Natural killer cell (primary cell): ENCODE data around the gene HGS. TPM values are rescaled to one million over a fixed set of nuclear protein-coding genes. Genes with fewer than 3 reads are reported as not detected.

ENCODE experiments used
- ATAC-seq, 3 donors: fragments of 150-1000 bp in 2 of 3; fragments of 200-7000 bp in 1 of 3; cut with Tn5 transposase; 1 replicate in 1 of 3; 2 replicates in 2 of 3; pipeline ENCODE4 v1.10.0; 2021; ENCODE audit warnings: mild to moderate bottlenecking in 2 of 3, moderate library complexity in 2 of 3
- DNase-seq, 2 donors: peaks; one replicate each; pipeline versions ENCODE4 v3.0.0 to v3.0.0-alpha.2; 2013 to 2021; ENCODE audit warnings: mixed read lengths in 1 of 2
- H3K27ac ChIP-seq: one replicate; pipeline ENCODE4 v1.5.1; 2013; ENCODE audit warnings: mild to moderate bottlenecking, low read length
- H3K27me3 ChIP-seq: one replicate; pipeline ENCODE4 v1.6.1; 2013; ENCODE audit warnings: low read length; ENCODE audit not compliant: control insufficient read depth, insufficient read depth
- H3K36me3 ChIP-seq: one replicate; pipeline ENCODE4 v1.6.1; 2013; ENCODE audit warnings: low read length; ENCODE audit not compliant: control insufficient read depth, insufficient read depth
- H3K4me1 ChIP-seq: one replicate; pipeline ENCODE4 v1.6.1; 2013; ENCODE audit warnings: low read length; ENCODE audit not compliant: control insufficient read depth, insufficient read depth
- H3K4me3 ChIP-seq: one replicate; pipeline ENCODE4 v1.5.1; 2013; ENCODE audit warnings: low read length
- H3K9me3 ChIP-seq: one replicate; pipeline ENCODE4 v1.6.1; 2013; ENCODE audit warnings: low read length; ENCODE audit not compliant: control insufficient read depth, insufficient read depth
- H3K27ac Mint-ChIP-seq, 2 donors: one replicate each; pipeline ENCODE4 v1.8.0; 2022; ENCODE audit warnings: mild to moderate bottlenecking in 2 of 2, mixed read lengths in 2 of 2, moderate library complexity in 1 of 2
- H3K27me3 Mint-ChIP-seq, 2 donors: one replicate each; pipeline ENCODE4 v1.8.0; 2022; ENCODE audit warnings: low read depth in 2 of 2, mixed read lengths in 2 of 2
- H3K36me3 Mint-ChIP-seq: one replicate; pipeline ENCODE4 v1.8.0; 2022; ENCODE audit warnings: mixed read lengths
- H3K4me1 Mint-ChIP-seq, 2 donors: one replicate each; pipeline ENCODE4 v1.8.0; 2022; ENCODE audit warnings: mixed read lengths in 2 of 2
- H3K4me3 Mint-ChIP-seq: one replicate; pipeline ENCODE4 v1.8.0; 2022; ENCODE audit warnings: mild to moderate bottlenecking, moderate library complexity, mixed read lengths
- H3K9me3 Mint-ChIP-seq, 2 donors: one replicate each; pipeline ENCODE4 v1.8.0; 2022; ENCODE audit warnings: mixed read lengths in 2 of 2
- WGBS: methylation state at CpG from one replicate; pipeline ENCODE4 v1.1.7; 2013; ENCODE audit warnings: missing lambda C conversion rate; ENCODE audit not compliant: insufficient coverage; 5-methylcytosine and 5-hydroxymethylcytosine counted together
- intact Hi-C: fragments of 100-400 bp; cut with micrococcal nuclease; formaldehyde crosslinking; loops from one replicate; pipeline ENCODE4 v1.14.2; 2022
- total RNA-seq, 4 donors: library from RNA; stranded (reverse); fragments of 120-200 nt in 1 of 4; gene quantifications; one replicate each; pipeline versions ENCODE4 v1.2.3 to v1.2.4, GENCODE V29; 2013 to 2022
- TF ChIP-seq, protein P1 (sequence below): fragments of 200-600 bp; IDR thresholded peaks from one replicate; pipeline ENCODE4 v1.8.0; 2022; ENCODE audit warnings: antibody characterized with exemption

Gene HGS
- total RNA-seq, 3 donors from 2014 or later (not counting 1 experiment from before 2014, with no cell fraction given): 179 to 186 (median 181) TPM

DNA sequence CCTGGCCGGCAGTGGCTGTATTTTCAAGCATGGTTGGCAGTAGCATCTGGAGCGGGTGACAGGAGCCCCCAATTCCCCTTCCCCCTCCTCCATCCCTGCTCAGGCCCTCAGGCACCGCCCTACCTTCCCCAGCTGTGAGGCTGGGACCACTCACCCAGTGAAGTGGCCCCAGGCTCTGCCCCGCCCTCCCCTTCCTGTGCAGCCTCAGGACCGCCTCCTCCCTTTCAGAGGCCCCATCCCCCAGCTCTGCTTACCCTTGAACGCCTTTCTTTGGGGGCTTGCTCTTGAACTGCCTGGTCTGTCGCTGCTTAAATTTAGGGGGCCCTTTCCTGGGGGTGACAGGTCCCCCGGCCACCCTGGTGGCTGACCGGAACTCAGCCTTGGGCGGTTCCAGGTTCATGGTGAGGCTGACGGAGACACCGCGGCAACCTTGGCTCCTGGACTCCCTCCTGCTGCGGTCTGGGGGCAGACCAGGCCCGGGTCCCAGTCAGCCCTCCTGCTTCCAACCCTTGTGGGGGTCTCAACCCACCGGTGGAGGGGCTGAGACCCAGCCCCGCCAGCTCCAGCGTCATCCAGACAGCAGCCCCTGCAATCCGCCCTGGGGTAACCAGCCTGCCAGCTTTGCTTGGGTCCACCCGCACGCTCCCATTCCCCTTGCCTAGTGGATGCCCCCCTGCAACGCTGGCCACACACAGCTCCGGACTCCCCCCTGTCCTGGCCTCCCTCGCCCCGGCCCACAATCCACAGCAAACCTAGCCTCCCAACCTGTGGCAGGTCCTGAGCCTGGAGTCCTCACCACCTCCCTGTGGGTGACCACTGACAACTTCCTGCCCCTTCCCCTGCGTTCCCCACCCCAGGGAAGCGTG lies 30.7 kb upstream of the HGS start:
- H3K36me3 Mint-ChIP-seq: no peaks in the 10 kb centered on the region
- H3K4me1 ChIP-seq: peaks cover 17% of the 10 kb centered on the region
- ATAC-seq (peak; percentile 71 to 92 (median 79)), DNase-seq (peak in 1 of 2 donors; percentile 37)
- no peaks in the 10 kb centered on the region for H3K27me3 Mint-ChIP-seq
- H3K4me3 ChIP-seq: peak overlapping the region; percentile 46
- peaks cover 3% of the 10 kb centered on the region for H3K9me3 ChIP-seq
- H3K27ac ChIP-seq: peak overlapping the region; percentile 54
- H3K4me1 Mint-ChIP-seq: peaks cover 14 to 20% of the 10 kb centered on the region in 2 donors
- TF ChIP-seq, protein P1, sequence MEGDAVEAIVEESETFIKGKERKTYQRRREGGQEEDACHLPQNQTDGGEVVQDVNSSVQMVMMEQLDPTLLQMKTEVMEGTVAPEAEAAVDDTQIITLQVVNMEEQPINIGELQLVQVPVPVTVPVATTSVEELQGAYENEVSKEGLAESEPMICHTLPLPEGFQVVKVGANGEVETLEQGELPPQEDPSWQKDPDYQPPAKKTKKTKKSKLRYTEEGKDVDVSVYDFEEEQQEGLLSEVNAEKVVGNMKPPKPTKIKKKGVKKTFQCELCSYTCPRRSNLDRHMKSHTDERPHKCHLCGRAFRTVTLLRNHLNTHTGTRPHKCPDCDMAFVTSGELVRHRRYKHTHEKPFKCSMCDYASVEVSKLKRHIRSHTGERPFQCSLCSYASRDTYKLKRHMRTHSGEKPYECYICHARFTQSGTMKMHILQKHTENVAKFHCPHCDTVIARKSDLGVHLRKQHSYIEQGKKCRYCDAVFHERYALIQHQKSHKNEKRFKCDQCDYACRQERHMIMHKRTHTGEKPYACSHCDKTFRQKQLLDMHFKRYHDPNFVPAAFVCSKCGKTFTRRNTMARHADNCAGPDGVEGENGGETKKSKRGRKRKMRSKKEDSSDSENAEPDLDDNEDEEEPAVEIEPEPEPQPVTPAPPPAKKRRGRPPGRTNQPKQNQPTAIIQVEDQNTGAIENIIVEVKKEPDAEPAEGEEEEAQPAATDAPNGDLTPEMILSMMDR: no peak
- 10% methylated on average over 26 of the region's 27 CpGs for WGBS
- peaks cover 3% of the 10 kb centered on the region for H3K27me3 ChIP-seq
- H3K27ac Mint-ChIP-seq: peak overlapping the region; percentile 38 to 95
- no peaks in the 10 kb centered on the region for H3K36me3 ChIP-seq
- no peaks in the 10 kb centered on the region for H3K9me3 Mint-ChIP-seq
- intact Hi-C loops: no loop called here
- H3K4me3 Mint-ChIP-seq: peak overlapping the region; percentile 87

GRCh38 chr17:81655378-81656117 lies 28.3 kb upstream of the HGS start:
- Histone ChIP-seq H3K27ac (no peak overlapping the region), H3K4me1 (peaks cover 17% of the 10 kb centered on the region), H3K36me3 (no peaks in the 10 kb centered on the region), H3K27me3 (no peaks in the 10 kb centered on the region), H3K9me3 (no peaks in the 10 kb centered on the region), H3K4me3 (no peak overlapping the region)
- Mint-ChIP-seq H3K27me3 (no peaks in the 10 kb centered on the region), H3K4me3 (no peak overlapping the region), H3K27ac (no peak overlapping the region), H3K4me1 (peaks cover 14 to 20% of the 10 kb centered on the region in 2 donors), H3K36me3 (no peaks in the 10 kb centered on the region), H3K9me3 (no peaks in the 10 kb centered on the region)
- 94% methylated on average over 18 of the region's 18 CpGs for WGBS
- TF ChIP-seq, protein P1: no peak
- DNase-seq (no peak), ATAC-seq (no peak)
- intact Hi-C loops: no loop called here

- no peak within 1 kb of the TSS for H3K4me3 Mint-ChIP-seq
- H3K27ac Mint-ChIP-seq: no peak within 1 kb of the TSS
- no peak within 1 kb of the TSS for H3K4me3 ChIP-seq
- no peaks in the 10 kb centered on the region for H3K36me3 Mint-ChIP-seq
- TF ChIP-seq, protein P1: no peak
- H3K4me1 ChIP-seq: peaks cover 17% of the 10 kb centered on the region
- ATAC-seq (no peak), DNase-seq (no peak)
- WGBS: 85% methylated on average over 15 of the region's 15 CpGs
- H3K9me3 Mint-ChIP-seq: no peaks in the 10 kb centered on the region
- H3K27ac ChIP-seq: no peak within 1 kb of the TSS
- no peaks in the 10 kb centered on the region for H3K27me3 ChIP-seq
- intact Hi-C loops: no loop called here
- no peaks in the 10 kb centered on the region for H3K9me3 ChIP-seq
- H3K4me1 Mint-ChIP-seq: peaks cover 14 to 20% of the 10 kb centered on the region in 2 donors
- H3K27me3 Mint-ChIP-seq: no peaks in the 10 kb centered on the region
- no peaks in the 10 kb centered on the region for H3K36me3 ChIP-seq
Measured at GRCh38 chr17:81656118-81656743, 27.6 kb upstream of the HGS start, which contains the start of gene PDE6G. TSS of gene PDE6G (minus strand) at chr17:81656542. CDS start at chr17:81653305, 3,237 bp downstream.
